K562 (cell line): Measurements from ENCODE around the gene CRIM1. TPM values are rescaled to one million over a fixed set of nuclear protein-coding genes. Genes with fewer than 3 reads are reported as not detected.

Experiments used
- ZFP30 ChIP-seq: fragments of 250-450 bp; sonication (Bioruptor Pico); IDR thresholded peaks from 2 replicates; pipeline ENCODE4 v1.8.0; 2022; ENCODE audit warnings: moderate library complexity, mild to moderate bottlenecking, inconsistent platforms, borderline replicate concordance
- ZNF668 ChIP-seq: fragments of 250-450 bp; sonication (Bioruptor Pico); IDR thresholded peaks from 2 replicates; pipeline ENCODE4 v1.8.0; 2022; ENCODE audit warnings: mild to moderate bottlenecking, inconsistent platforms
- polyA plus RNA-seq, 8 experiments: library from polyadenylated mRNA; depleted of rRNA in 4 of 8; stranded (reverse) in 5 of 8; unstranded in 3 of 8; fragments of >200 nt; fragmentation: Nextera tagmentation in 2 of 8; fragmentation: Illumina TruSeq in 1 of 8; extraction: Ambion mirVana in 2 of 8; extraction: Trizol in 1 of 8; gene quantifications; 2 replicates each; pipeline versions ENCODE4 v1.2.1 to v1.2.3, GENCODE V29; 2011 to 2014; ENCODE audit warnings: inconsistent platforms in 1 of 8, missing spikeins in 1 of 8
- total RNA-seq, 7 experiments: library from RNA; depleted of rRNA in 6 of 7; stranded (reverse); fragments of >200 nt in 6 of 7; fragmentation: Illumina TruSeq in 2 of 7; extraction: Trizol in 2 of 7; gene quantifications; 2 replicates each; pipeline versions ENCODE4 v1.2.1 to v1.2.3, GENCODE V29; 2011 to 2021; ENCODE audit warnings: low replicate concordance in 1 of 7
- TF ChIP-seq, protein P1 (sequence below): fragments of 450-650 bp; IDR thresholded peaks from 2 replicates; pipeline ENCODE4 v1.6.1; 2016; ENCODE audit warnings: low read depth
- TF ChIP-seq, protein P2 (sequence below), 2 experiments: IDR thresholded peaks in 1 of 2; conservative IDR thresholded peaks in 1 of 2; 2 replicates each; pipeline ENCODE4 v1.6.1; 2016; ENCODE audit warnings: low read depth in 2 of 2, mild to moderate bottlenecking in 1 of 2, missing compliant biosample characterization in 1 of 2, missing genetic modification characterization in 1 of 2, moderate library complexity in 1 of 2
- TF ChIP-seq, protein P3 (sequence below): fragments of 250-450 bp; sonication (Bioruptor Pico); IDR thresholded peaks from 2 replicates; pipeline ENCODE4 v1.4.0; 2020; ENCODE audit warnings: mild to moderate bottlenecking, moderate library complexity

The CRIM1 gene
- total and polyA plus RNA-seq, 9 of the 15 experiments (the other 6 are each of a cell fraction or from before 2014, with no cell fraction given) = 0.01 to 0.36 (median 0.06) TPM; not detected in 1

DNA sequence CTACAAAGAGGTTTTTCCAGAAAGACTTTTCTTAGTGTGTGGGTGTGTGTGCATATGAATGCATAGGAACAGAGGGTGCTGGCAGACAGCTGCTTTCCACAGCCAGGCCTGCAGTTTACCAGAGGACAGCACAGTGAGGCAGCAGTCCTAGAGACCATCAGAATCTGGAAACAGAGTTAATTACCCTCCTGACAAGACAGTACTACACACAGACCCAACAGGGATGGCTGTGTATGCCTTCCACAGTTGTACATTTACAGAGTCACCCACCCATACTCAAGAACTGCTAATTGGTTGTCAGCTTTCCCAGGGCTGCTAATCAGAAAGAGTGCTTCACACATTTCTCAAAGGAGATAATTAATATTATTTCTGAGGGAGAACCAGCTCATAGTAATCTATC lies 137.7 kb downstream of the CRIM1 start (continued):
- TF ChIP-seq, protein P1, sequence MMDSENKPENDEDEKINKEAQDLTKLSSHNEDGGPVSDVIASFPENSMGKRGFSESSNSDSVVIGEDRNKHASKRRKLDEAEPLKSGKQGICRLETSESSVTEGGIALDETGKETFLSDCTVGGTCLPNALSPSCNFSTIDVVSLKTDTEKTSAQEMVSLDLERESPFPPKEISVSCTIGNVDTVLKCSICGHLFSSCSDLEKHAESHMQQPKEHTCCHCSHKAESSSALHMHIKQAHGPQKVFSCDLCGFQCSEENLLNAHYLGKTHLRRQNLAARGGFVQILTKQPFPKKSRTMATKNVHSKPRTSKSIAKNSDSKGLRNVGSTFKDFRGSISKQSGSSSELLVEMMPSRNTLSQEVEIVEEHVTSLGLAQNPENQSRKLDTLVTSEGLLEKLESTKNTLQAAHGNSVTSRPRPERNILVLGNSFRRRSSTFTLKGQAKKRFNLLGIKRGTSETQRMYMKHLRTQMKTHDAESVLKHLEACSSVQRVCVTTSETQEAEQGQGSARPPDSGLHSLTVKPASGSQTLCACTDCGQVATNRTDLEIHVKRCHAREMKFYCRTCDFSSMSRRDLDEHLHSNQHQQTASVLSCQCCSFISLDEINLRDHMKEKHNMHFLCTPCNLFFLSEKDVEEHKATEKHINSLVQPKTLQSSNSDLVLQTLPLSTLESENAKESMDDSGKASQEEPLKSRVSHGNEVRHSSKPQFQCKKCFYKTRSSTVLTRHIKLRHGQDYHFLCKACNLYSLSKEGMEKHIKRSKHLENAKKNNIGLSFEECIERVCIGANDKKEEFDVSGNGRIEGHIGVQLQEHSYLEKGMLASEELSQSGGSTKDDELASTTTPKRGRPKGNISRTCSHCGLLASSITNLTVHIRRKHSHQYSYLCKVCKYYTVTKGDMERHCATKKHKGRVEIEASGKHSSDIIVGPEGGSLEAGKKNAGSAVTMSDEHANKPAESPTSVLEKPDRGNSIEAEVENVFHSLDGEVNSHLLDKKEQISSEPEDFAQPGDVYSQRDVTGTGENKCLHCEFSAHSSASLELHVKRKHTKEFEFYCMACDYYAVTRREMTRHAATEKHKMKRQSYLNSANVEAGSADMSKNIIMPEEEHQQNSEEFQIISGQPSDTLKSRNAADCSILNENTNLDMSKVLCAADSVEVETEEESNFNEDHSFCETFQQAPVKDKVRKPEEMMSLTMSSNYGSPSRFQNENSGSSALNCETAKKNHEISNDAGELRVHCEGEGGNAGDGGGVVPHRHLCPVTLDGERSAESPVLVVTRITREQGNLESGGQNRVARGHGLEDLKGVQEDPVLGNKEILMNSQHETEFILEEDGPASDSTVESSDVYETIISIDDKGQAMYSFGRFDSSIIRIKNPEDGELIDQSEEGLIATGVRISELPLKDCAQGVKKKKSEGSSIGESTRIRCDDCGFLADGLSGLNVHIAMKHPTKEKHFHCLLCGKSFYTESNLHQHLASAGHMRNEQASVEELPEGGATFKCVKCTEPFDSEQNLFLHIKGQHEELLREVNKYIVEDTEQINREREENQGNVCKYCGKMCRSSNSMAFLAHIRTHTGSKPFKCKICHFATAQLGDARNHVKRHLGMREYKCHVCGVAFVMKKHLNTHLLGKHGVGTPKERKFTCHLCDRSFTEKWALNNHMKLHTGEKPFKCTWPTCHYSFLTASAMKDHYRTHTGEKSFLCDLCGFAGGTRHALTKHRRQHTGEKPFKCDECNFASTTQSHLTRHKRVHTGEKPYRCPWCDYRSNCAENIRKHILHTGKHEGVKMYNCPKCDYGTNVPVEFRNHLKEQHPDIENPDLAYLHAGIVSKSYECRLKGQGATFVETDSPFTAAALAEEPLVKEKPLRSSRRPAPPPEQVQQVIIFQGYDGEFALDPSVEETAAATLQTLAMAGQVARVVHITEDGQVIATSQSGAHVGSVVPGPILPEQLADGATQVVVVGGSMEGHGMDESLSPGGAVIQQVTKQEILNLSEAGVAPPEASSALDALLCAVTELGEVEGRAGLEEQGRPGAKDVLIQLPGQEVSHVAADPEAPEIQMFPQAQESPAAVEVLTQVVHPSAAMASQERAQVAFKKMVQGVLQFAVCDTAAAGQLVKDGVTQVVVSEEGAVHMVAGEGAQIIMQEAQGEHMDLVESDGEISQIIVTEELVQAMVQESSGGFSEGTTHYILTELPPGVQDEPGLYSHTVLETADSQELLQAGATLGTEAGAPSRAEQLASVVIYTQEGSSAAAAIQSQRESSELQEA = no peak
- TF ChIP-seq ZNF668 (no peak), ZFP30 (CRISPR knock-in tag) (no peak)
- TF ChIP-seq, protein P2, sequence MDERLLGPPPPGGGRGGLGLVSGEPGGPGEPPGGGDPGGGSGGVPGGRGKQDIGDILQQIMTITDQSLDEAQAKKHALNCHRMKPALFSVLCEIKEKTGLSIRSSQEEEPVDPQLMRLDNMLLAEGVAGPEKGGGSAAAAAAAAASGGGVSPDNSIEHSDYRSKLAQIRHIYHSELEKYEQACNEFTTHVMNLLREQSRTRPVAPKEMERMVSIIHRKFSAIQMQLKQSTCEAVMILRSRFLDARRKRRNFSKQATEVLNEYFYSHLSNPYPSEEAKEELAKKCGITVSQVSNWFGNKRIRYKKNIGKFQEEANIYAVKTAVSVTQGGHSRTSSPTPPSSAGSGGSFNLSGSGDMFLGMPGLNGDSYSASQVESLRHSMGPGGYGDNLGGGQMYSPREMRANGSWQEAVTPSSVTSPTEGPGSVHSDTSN (CRISPR knock-in tag; IDR thresholded peaks at IDR 0.05; ENCODE audit: low read depth) = no peak
- TF ChIP-seq, protein P2 (tag; conservative IDR thresholded peaks at IDR 0.05; ENCODE audit: low read depth) = no peak
- TF ChIP-seq, protein P3, sequence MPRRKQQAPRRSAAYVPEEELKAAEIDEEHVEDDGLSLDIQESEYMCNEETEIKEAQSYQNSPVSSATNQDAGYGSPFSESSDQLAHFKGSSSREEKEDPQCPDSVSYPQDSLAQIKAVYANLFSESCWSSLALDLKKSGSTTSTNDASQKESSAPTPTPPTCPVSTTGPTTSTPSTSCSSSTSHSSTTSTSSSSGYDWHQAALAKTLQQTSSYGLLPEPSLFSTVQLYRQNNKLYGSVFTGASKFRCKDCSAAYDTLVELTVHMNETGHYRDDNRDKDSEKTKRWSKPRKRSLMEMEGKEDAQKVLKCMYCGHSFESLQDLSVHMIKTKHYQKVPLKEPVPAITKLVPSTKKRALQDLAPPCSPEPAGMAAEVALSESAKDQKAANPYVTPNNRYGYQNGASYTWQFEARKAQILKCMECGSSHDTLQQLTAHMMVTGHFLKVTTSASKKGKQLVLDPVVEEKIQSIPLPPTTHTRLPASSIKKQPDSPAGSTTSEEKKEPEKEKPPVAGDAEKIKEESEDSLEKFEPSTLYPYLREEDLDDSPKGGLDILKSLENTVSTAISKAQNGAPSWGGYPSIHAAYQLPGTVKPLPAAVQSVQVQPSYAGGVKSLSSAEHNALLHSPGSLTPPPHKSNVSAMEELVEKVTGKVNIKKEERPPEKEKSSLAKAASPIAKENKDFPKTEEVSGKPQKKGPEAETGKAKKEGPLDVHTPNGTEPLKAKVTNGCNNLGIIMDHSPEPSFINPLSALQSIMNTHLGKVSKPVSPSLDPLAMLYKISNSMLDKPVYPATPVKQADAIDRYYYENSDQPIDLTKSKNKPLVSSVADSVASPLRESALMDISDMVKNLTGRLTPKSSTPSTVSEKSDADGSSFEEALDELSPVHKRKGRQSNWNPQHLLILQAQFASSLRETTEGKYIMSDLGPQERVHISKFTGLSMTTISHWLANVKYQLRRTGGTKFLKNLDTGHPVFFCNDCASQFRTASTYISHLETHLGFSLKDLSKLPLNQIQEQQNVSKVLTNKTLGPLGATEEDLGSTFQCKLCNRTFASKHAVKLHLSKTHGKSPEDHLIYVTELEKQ (CRISPR knock-in tag) = no peak
